ENCODE measurements around the gene CD44. TPM values are rescaled to one million over a fixed set of nuclear protein-coding genes. Genes with fewer than 3 reads are reported as not detected.

The CD44 gene
- total RNA-seq, 3 donors from 2014 or later (not counting 1 experiment from before 2014, with no cell fraction given), result 354 to 638 (median 490) TPM

GRCh38 chr11:35116762-35117640 is 22.0 kb upstream of the CD44 start:
- no peak overlapping the region for H3K4me3 ChIP-seq (ENCODE audit: low read length)
- DNase-seq (no peak), ATAC-seq (no peak)
- no peaks in the 10 kb centered on the region for H3K36me3 Mint-ChIP-seq
- no peak overlapping the region for H3K27ac Mint-ChIP-seq
- H3K36me3 ChIP-seq (ENCODE audit: control insufficient read depth, insufficient read depth, low read length), result no peaks in the 10 kb centered on the region
- WGBS (ENCODE audit: insufficient coverage), result 92% methylated on average over 4 of the region's 4 CpGs
- H3K4me1 ChIP-seq (ENCODE audit: control insufficient read depth, insufficient read depth, low read length), result no peaks in the 10 kb centered on the region
- no peaks in the 10 kb centered on the region for H3K9me3 ChIP-seq (ENCODE audit: control insufficient read depth, insufficient read depth, low read length)
- intact Hi-C loops (cut with micrococcal nuclease), result no loop called here
- H3K27ac ChIP-seq (ENCODE audit: low read length), result no peak overlapping the region
- H3K9me3 Mint-ChIP-seq, result no peaks in the 10 kb centered on the region
- peaks cover 7 to 9% of the 10 kb centered on the region in 2 donors for H3K4me1 Mint-ChIP-seq
- no peak overlapping the region for H3K4me3 Mint-ChIP-seq
- TF ChIP-seq CTCF (IDR thresholded peaks at IDR 0.05), result no peak
- peaks cover 8 to 19% of the 10 kb centered on the region in 2 donors for H3K27me3 Mint-ChIP-seq (ENCODE audit: low read depth in 2 of 2)
- H3K27me3 ChIP-seq (ENCODE audit: control insufficient read depth, insufficient read depth, low read length), result no peaks in the 10 kb centered on the region

DNA sequence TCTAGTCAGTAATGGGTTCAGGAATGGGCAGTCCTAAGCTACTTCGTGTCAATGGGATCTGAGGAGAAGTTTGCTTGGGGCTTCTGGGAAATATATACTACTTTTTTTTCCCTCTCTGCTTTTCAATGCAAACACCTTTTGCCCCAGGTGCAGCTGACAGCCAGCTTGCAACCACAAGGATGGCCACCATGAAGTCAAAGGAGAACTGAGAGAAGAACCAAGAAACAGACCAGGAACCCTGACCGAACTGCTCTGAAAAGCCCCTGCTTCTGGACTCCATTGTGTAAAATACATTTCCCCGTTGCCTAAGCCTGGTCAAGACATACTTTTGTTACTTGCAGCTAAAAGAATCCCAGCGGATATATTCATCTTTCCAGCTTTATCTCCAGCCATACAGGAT is 20.1 kb upstream of the CD44 start:
- Mint-ChIP-seq H3K27me3 (ENCODE audit: low read depth in 2 of 2) (peaks cover 8 to 19% of the 10 kb centered on the region in 2 donors), H3K4me1 (peaks cover 18 to 23% of the 10 kb centered on the region in 2 donors), H3K36me3 (no peaks in the 10 kb centered on the region), H3K4me3 (no peak overlapping the region), H3K27ac (no peak overlapping the region), H3K9me3 (no peaks in the 10 kb centered on the region)
- no peak for TF ChIP-seq CTCF (IDR thresholded peaks at IDR 0.05)
- H3K36me3 ChIP-seq (ENCODE audit: control insufficient read depth, insufficient read depth, low read length), result no peaks in the 10 kb centered on the region
- DNase-seq (no peak), ATAC-seq (no peak)
- no peaks in the 10 kb centered on the region for H3K9me3 ChIP-seq (ENCODE audit: control insufficient read depth, insufficient read depth, low read length)
- no peak overlapping the region for H3K4me3 ChIP-seq (ENCODE audit: low read length)
- H3K4me1 ChIP-seq (ENCODE audit: control insufficient read depth, insufficient read depth, low read length), result peaks cover 5% of the 10 kb centered on the region
- 71% methylated on average over 4 of the region's 4 CpGs for WGBS (ENCODE audit: insufficient coverage)
- intact Hi-C loops (cut with micrococcal nuclease), result no loop called here
- H3K27me3 ChIP-seq (ENCODE audit: control insufficient read depth, insufficient read depth, low read length), result no peaks in the 10 kb centered on the region
- no peak overlapping the region for H3K27ac ChIP-seq (ENCODE audit: low read length)

- no peaks in the 10 kb centered on the region for H3K9me3 Mint-ChIP-seq
- no peak for DNase-seq
Measured at GRCh38 chr11:35121326-35121865, 17.6 kb upstream of the CD44 start.

More at GRCh38 chr11:35121326-35121865, 17.6 kb upstream of the CD44 start:
- Mint-ChIP-seq H3K4me3 (no peak overlapping the region), H3K27ac (peak overlapping the region in 1 of 2 donors; percentile 62), H3K27me3 (ENCODE audit: low read depth in 2 of 2) (peaks cover 8 to 21% of the 10 kb centered on the region in 2 donors), H3K4me1 (peaks cover 18 to 23% of the 10 kb centered on the region in 2 donors), H3K36me3 (no peaks in the 10 kb centered on the region)
- H3K4me3 ChIP-seq (ENCODE audit: low read length), result no peak overlapping the region
- no peak for ATAC-seq
- intact Hi-C loops (cut with micrococcal nuclease), result loop anchor here (10.0 kb wide), 1 partner anchor 53 kb away; no protein-coding TSS in a partner anchor
- 68% methylated on average over 1 of the region's 2 CpGs for WGBS (ENCODE audit: insufficient coverage)
- peaks cover 10% of the 10 kb centered on the region for H3K4me1 ChIP-seq (ENCODE audit: control insufficient read depth, insufficient read depth, low read length)
- no peak overlapping the region for H3K27ac ChIP-seq (ENCODE audit: low read length)
- H3K36me3 ChIP-seq (ENCODE audit: control insufficient read depth, insufficient read depth, low read length), result no peaks in the 10 kb centered on the region
- TF ChIP-seq CTCF (IDR thresholded peaks at IDR 0.05), result no peak
- no peaks in the 10 kb centered on the region for H3K9me3 ChIP-seq (ENCODE audit: control insufficient read depth, insufficient read depth, low read length)
- no peaks in the 10 kb centered on the region for H3K27me3 ChIP-seq (ENCODE audit: control insufficient read depth, insufficient read depth, low read length)

Measured in natural killer cell (primary cell).